ENCODE data around the gene SLC6A18.
"Not testable (repeated sequence)": the region's sequence is repeated elsewhere in the genome, so short reads cannot be mapped to it uniquely, and the experiment has no call there.

SLC6A18 gene

GRCh38 chr5:1216918-1217295, 8.3 kb upstream of the SLC6A18 start:
- DNase-seq = no peak

DNA sequence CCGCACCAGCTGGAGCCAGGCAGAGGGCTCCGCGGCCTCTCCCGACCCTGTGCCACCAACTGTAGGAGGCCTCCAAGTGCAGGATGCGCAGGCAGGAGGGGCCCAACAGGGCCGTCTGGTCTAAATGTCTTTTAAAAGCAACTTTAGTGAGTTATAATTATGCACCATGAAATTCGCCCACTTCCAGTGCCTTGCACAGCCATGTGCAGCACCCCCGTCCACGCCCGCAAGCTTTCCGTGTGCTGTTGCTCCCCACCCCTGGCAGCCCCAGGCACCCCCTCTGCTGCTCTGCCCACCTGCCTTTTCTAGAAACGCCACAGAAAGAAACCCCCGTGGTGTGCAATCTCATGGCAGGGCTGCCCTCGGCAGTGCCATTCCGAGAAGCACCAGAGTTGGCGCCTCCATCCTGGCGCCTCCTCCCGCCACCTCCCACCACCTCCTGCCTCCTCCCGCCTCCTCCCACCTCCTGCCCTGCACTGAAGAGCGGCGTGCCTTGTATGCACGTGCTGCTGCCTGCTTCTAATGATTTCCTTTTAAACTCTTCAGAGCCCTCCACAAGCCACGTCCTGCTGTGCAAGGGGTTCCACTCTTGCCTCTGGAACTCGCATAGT, 7.5 kb upstream of the SLC6A18 start:
- no peak for DNase-seq

DNA sequence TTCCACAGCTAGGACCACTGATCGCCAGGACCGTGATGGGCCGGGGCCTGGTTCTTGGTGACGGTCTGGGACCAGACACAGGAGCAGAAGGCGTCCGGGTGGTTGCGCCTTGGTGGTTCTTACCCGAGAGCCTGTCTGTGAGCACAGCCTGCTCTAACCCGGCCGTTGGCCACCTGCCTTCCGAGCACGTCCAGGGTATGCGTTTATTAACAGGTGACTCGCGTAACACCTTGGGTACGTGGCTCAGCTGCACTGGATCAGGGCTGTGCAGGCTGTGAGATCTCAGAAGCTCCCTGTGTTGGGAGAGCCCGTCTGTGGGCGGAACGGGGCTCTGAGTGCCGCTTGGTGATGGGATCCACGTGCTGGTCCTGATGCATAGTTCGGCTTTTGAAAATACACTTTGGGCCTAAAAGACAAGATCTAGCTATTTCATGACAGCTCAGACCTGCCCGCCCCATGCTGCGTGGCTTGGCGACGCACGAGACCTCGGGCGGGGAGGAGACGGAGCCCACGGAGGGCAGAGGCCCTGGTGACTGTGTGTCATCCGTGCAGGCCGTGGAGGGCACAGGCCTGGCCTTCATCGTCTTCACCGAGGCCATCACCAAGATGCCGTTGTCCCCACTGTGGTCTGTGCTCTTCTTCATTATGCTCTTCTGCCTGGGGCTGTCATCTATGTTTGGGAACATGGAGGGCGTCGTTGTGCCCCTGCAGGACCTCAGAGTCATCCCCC, 6.7 kb upstream of the SLC6A18 start:
- no peak for DNase-seq

- DNase-seq = no peak
Measured at GRCh38 chr5:1219098-1219767, 5.9 kb upstream of the SLC6A18 start.

DNA sequence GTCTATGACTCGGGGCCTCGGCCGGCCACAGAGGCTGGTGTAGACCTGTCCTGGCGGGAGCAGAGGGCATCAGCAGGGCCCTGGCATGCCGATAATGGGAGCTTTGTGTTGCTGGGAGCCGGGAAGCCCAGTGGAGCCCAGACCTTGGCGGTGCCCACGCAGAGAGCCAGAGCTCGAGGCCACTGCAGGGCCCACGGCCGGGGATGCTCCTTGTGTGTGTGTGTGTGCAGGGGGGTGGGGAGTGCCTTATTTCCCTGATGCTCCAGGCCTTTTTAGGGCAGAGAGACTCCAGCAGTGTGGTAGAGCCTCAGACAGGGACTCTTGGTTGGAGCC, 5.4 kb upstream of the SLC6A18 start:
- DNase-seq = no peak

GRCh38 chr5:1220351-1220750, 4.8 kb upstream of the SLC6A18 start:
- DNase-seq = no peak

DNA sequence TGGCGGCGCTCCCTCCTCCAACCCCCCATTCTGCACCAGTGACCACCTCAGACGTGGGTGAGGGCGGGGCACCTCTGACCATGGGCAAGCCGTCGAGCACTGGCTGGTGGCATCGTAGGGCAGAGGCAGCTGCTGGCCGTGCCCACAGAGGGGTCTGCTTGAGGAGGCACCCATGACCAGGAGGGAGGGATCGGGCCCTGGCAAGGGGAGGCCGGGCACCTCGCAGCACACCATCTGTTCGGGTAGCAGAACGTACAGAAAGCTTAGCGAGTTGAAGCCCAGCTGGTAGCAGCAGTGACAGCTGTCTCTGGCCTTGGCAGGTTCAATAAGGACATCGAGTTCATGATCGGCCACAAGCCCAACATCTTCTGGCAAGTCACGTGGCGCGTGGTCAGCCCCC, 4.3 kb upstream of the SLC6A18 start:
- no peak for DNase-seq

GRCh38 chr5:1221721-1222120, 3.5 kb upstream of the SLC6A18 start:
- no peak for DNase-seq

DNA sequence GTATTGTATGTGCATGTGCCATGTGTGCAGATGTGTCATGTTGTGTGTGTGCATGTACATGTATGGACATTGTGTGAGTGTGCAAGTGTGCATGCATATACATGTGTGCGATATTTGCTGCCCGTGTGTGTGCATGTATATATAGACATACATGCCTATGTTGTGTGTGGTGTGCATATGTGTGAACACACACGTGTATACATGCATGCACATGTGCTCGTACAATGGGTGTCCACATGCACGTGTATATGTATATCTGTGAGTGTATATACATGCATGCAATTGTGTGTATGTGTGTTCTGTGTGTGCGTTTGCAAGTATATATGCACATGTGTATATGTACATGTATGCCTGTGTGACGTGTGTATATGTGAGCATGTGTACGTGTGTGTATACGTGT, 3.0 kb upstream of the SLC6A18 start:
- no peak for DNase-seq

GRCh38 chr5:1222621-1223277, 2.4 kb upstream of the SLC6A18 start:
- DNase-seq = no peak

DNA sequence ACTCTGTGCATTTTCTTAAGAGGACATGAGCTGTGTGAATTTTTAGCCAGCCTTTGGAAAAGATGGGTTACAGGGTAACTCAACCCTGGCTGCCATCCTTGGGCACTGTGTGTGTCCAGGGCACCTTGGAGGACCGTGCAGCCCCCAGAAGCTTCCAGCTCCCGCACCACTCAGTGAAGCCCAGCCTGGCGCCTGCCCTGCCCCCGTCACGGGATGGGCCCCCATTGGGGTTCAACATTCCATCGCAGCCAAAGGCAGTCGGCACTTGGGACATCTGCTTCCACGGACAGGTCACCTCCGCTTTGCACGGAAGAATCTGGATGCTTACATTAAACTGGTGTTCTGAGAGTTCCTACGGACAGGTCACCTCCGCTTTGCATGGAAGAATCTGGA, 1.9 kb upstream of the SLC6A18 start:
- no peak for DNase-seq

- DNase-seq = no peak
Measured at GRCh38 chr5:1224631-1225030, 550 bp upstream of the SLC6A18 start.

DNA sequence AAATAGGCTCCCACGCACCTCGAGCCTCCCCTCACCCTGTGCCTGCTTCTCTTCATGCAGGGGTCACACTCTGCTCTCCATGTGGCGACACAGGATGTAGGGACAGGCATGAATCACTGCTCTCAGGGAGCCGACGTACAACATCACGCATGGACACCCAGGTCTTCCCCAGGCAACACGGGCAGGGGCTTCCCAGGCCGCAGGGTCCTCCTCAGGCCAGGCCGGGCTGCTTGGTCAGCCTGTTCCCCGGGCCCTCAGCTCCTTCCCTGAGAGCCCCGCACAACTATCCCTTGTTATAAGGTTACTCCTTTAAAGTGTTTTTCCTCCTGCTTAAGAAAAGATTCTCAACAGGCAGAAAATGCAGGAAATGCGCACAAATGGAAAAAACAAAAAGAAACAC, 1.1 kb downstream of the SLC6A18 start:
- DNase-seq = no peak

- no peak for DNase-seq
Measured at GRCh38 chr5:1226839-1227581, 1.8 kb downstream of the SLC6A18 start.

- DNase-seq = no peak
Measured at GRCh38 chr5:1227667-1228066, 2.5 kb downstream of the SLC6A18 start.

GRCh38 chr5:1228120-1228519, 2.9 kb downstream of the SLC6A18 start:
- no peak for DNase-seq

GRCh38 chr5:1229023-1229422, 3.8 kb downstream of the SLC6A18 start:
- not testable (repeated sequence) for DNase-seq

GRCh38 chr5:1229822-1230221, 4.6 kb downstream of the SLC6A18 start:
- no peak for DNase-seq

- DNase-seq = no peak
Measured at GRCh38 chr5:1230551-1230950, 5.4 kb downstream of the SLC6A18 start.

DNA sequence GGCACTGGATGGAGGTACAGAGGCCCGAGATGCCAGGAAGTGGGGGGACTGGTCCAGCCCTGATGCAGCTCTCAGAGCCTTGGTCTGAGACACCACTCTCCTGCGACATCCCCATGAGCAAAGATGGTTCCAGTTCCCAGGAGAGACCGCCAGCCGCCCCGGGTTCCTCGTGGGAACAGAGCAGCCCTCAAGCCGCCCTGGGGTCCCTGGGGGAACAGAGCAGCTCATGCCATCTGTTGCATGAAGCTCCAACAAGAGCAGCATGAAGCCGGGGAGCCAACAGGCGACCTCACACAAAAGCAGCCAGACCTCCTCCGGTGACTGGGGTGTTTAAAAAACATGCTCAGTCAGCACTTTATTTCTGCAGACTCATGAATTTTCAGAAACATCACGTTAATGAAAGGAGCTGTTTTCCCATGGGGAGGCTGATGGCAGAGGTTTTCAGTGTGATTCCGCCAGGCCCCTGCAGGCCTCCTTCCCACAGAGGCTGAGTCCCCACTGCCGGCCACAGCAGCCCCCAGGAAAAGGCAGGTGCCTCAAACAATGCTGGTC, 6.2 kb downstream of the SLC6A18 start:
- DNase-seq = no peak

DNA sequence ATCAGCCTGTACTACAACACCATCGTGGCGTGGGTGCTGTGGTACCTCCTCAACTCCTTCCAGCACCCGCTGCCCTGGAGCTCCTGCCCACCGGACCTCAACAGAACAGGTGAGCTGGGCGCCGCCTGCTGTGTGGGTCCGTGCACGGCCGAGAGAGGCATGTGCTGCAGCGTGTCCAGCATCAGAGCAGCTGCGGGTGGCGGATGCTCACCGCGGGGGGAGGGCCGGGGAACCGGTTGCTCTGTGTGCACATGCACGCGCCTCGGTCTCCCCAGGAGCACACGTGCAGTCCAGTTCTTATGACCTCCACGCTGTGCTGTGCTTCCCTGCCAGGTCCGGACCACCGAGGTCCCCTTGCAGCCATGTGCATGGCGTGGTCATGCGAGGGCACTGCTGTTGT, 7.6 kb downstream of the SLC6A18 start:
- DNase-seq = no peak

GRCh38 chr5:1235379-1235778, 10.2 kb downstream of the SLC6A18 start:
- DNase-seq = no peak

DNA sequence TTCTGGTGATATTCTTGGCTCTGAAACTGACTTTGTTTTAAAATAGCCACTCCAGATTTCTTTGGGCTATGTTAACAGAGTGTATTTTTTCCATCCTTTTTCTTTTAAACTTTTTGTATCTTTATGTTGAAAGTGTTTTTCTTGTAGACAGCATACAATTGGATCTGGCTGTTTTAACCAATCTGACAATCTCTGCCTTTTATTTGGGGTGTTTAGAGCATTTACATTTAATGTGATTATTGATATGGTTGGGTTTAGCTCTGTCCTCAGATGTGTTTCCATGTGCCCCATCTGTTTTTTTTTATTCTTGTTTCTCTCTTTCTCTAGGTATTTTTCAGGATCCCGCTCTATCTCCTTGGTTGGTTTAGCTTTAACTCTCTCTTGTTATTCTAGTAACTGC, 10.7 kb downstream of the SLC6A18 start:
- DNase-seq = no peak
